Esophagus muscularis mucosa (tissue), 3 donors: ENCODE data around the gene GIMAP5.
A peak's percentile ranks its signal among the peaks of the same experiment; 100 is the strongest.

ENCODE experiments used
- POLR2A ChIP-seq: fragments of 450-650 bp; IDR thresholded peaks from one replicate; pipeline ENCODE4 v1.6.1; 2017; ENCODE audit warnings: antibody characterized with exemption, moderate library complexity, mild to moderate bottlenecking, low read depth
- TF ChIP-seq, protein P1 (sequence below), 3 experiments: fragments of 200-600 bp in 2 of 3; fragments of 450-650 bp in 1 of 3; sonication (generic) in 2 of 3; IDR thresholded peaks; one replicate each; pipeline ENCODE4 v1.5.1; 2017 to 2019; ENCODE audit warnings: antibody characterized with exemption in 3 of 3, mild to moderate bottlenecking in 2 of 3, moderate library complexity in 1 of 3

DNA sequence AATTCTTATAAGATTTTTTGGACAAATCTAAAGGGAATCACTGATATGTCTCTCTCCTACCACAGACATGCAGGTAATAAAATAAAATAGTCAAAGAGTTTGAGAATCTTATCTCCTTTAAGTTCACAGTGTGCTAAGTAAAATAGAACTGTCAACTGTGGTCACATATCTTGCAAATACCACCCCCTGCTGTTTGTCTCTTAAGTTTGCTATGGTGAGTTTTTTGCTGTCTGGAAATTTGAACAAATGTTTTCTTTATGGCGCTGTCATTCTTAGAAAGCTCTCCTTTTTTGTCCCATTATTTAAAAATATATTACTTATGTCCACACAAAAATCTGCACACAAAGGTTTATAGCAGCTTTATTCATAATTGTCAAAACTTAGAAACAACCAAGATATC, 19.6 kb downstream of the GIMAP5 start:
- TF ChIP-seq, protein P1, sequence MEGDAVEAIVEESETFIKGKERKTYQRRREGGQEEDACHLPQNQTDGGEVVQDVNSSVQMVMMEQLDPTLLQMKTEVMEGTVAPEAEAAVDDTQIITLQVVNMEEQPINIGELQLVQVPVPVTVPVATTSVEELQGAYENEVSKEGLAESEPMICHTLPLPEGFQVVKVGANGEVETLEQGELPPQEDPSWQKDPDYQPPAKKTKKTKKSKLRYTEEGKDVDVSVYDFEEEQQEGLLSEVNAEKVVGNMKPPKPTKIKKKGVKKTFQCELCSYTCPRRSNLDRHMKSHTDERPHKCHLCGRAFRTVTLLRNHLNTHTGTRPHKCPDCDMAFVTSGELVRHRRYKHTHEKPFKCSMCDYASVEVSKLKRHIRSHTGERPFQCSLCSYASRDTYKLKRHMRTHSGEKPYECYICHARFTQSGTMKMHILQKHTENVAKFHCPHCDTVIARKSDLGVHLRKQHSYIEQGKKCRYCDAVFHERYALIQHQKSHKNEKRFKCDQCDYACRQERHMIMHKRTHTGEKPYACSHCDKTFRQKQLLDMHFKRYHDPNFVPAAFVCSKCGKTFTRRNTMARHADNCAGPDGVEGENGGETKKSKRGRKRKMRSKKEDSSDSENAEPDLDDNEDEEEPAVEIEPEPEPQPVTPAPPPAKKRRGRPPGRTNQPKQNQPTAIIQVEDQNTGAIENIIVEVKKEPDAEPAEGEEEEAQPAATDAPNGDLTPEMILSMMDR (IDR thresholded peaks at IDR 0.05), result peak; percentile 31 to 43 (median 34)
- no peak for TF ChIP-seq POLR2A
